Measurements from ENCODE around the gene SH2D7. TPM values are rescaled to one million over a fixed set of nuclear protein-coding genes. Genes with fewer than 3 reads are reported as not detected.

Gene SH2D7
- total and polyA plus RNA-seq, 2 donors (not counting 3 experiments of a cell fraction or from before 2014, with no cell fraction given): not detected

GRCh38 chr15:78075490-78076230, 16.7 kb upstream of the SH2D7 start:
- Histone ChIP-seq H3K9me1 (replicated peaks; ENCODE audit: control insufficient read depth, extremely low read depth, insufficient read depth, low read length) (no peaks in the 10 kb centered on the region), H3K4me2 (ENCODE audit: insufficient read depth, low read length) (peak overlapping the region; percentile 70), H3K4me3 (replicated peaks in 1 of 3; ENCODE audit: insufficient read depth in 1 of 3, low read depth in 1 of 3, low read length in 3 of 3) (peak overlapping the region in 2 of 3 experiments; percentile 63 to 84), H3K4me1 (ENCODE audit: control insufficient read depth, extremely low read depth, insufficient read depth, low read length) (peaks cover 20% of the 10 kb centered on the region), H3K9ac (replicated peaks; ENCODE audit: extremely low read depth, insufficient read depth, low read length) (peak overlapping the region; percentile 60), H3K9me3 (replicated peaks; ENCODE audit: control insufficient read depth, insufficient read depth, low read length) (no peaks in the 10 kb centered on the region), H3K27me3 (ENCODE audit: control insufficient read depth in 2 of 2, insufficient read depth in 2 of 2, low read length in 2 of 2) (no peaks in the 10 kb centered on the region), H3K36me3 (ENCODE audit: control insufficient read depth in 2 of 2, extremely low read depth in 1 of 2, insufficient read depth in 2 of 2, low read length in 2 of 2) (no peaks in the 10 kb centered on the region), H2AFZ (ENCODE audit: low read depth, low read length) (no peak overlapping the region), H3K79me2 (ENCODE audit: control insufficient read depth, insufficient read depth, low read length) (peaks cover 56% of the 10 kb centered on the region), H4K20me1 (replicated peaks; ENCODE audit: control insufficient read depth, extremely low read depth, insufficient read depth, low read length) (no peaks in the 10 kb centered on the region), H3K27ac (ENCODE audit: insufficient read depth, low read depth, low read length) (peak overlapping the region; percentile 87)
- TSS peak; percentile 79 for BruUV-seq (replicated peaks)
- CTCF ChIA-PET: interaction anchor here (0.8 to 2.4 kb wide), 8 partner anchors 13 to 41 kb away, joined by 3 to 14 read pairs (median 4); no protein-coding TSS in a partner anchor
- POLR2A ChIA-PET: interaction anchor here (1.3 kb wide), 1 partner anchor 42 kb away, joined by 3 read pairs; no protein-coding TSS in a partner anchor
- TF ChIP-seq MAX (IDR thresholded peaks at IDR 0.05; ENCODE audit: insufficient read depth, insufficient read length) (no peak), CTCF (IDR thresholded peaks at IDR 0.05; ENCODE audit: extremely low read depth in 1 of 2, insufficient read depth in 1 of 2, low read depth in 1 of 2, low read length in 2 of 2) (no peak), JUN (IDR thresholded peaks at IDR 0.05; ENCODE audit: borderline replicate concordance, insufficient read depth, insufficient read length, low read depth) (peak; percentile 47), POLR2A (IDR thresholded peaks at IDR 0.05; ENCODE audit: low read depth, low read length) (no peak), POLR2AphosphoS5 (IDR thresholded peaks at IDR 0.05; ENCODE audit: insufficient read depth, low read depth, low read length) (peak; percentile 52), GATA2 (IDR thresholded peaks at IDR 0.05; ENCODE audit: insufficient read depth, insufficient read length, low read depth, low read length) (peak; percentile 19), EZH2 (IDR thresholded peaks at IDR 0.05; ENCODE audit: borderline replicate concordance, low read depth, low read length, severe bottlenecking) (no peak), FOS (IDR thresholded peaks at IDR 0.05; ENCODE audit: borderline replicate concordance, insufficient read depth, low read length) (peak; percentile 62), MYC (IDR thresholded peaks at IDR 0.05; ENCODE audit: low read depth, low read length) (no peak)
- dilution Hi-C loops (cut with MboI; ENCODE audit: extremely low pct_ligation_motif_present, low sequenced_read_pairs): no loop called here
- DNase-seq (ENCODE audit: low read depth, low spot score) (peak; percentile 87), FAIRE-seq (peak; percentile 99)
- intact Hi-C loops (cut with micrococcal nuclease): loop anchor here (1.0 to 2.0 kb wide), 3 partner anchors 24 to 75 kb away; no protein-coding TSS in a partner anchor
